Fibroblast of pulmonary artery (primary cell): ENCODE results near the gene CDK2AP2.
A peak's percentile ranks its signal among the peaks of the same experiment; 100 is the strongest.

Experiments used
- DNase-seq: peaks from one replicate; pipeline ENCODE4 v3.0.0-alpha.2; 2010; ENCODE audit warnings: low read depth
- H3K4me3 ChIP-seq: replicated peaks from 2 replicates; pipeline ENCODE4 v1.5.1; 2011; ENCODE audit warnings: low read depth, mild to moderate bottlenecking, control low read depth, low read length, moderate library complexity
- TF ChIP-seq, protein P1 (sequence below): IDR thresholded peaks from 2 replicates; pipeline ENCODE4 v1.5.1; 2011; ENCODE audit warnings: mild to moderate bottlenecking, control low read depth, low read length, inconsistent platforms; ENCODE audit errors: missing control alignments

The CDK2AP2 gene

GRCh38 chr11:67470337-67471002 is 37.5 kb downstream of the CDK2AP2 start:
- H3K4me3 ChIP-seq: no peak overlapping the region
- TF ChIP-seq, protein P1, sequence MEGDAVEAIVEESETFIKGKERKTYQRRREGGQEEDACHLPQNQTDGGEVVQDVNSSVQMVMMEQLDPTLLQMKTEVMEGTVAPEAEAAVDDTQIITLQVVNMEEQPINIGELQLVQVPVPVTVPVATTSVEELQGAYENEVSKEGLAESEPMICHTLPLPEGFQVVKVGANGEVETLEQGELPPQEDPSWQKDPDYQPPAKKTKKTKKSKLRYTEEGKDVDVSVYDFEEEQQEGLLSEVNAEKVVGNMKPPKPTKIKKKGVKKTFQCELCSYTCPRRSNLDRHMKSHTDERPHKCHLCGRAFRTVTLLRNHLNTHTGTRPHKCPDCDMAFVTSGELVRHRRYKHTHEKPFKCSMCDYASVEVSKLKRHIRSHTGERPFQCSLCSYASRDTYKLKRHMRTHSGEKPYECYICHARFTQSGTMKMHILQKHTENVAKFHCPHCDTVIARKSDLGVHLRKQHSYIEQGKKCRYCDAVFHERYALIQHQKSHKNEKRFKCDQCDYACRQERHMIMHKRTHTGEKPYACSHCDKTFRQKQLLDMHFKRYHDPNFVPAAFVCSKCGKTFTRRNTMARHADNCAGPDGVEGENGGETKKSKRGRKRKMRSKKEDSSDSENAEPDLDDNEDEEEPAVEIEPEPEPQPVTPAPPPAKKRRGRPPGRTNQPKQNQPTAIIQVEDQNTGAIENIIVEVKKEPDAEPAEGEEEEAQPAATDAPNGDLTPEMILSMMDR: no peak
- no peak for DNase-seq

- peak overlapping the region; percentile 67 for H3K4me3 ChIP-seq
- TF ChIP-seq, protein P1: no peak
- DNase-seq: no peak
Observed at GRCh38 chr11:67469508-67469811, 38.5 kb downstream of the CDK2AP2 start.

DNA sequence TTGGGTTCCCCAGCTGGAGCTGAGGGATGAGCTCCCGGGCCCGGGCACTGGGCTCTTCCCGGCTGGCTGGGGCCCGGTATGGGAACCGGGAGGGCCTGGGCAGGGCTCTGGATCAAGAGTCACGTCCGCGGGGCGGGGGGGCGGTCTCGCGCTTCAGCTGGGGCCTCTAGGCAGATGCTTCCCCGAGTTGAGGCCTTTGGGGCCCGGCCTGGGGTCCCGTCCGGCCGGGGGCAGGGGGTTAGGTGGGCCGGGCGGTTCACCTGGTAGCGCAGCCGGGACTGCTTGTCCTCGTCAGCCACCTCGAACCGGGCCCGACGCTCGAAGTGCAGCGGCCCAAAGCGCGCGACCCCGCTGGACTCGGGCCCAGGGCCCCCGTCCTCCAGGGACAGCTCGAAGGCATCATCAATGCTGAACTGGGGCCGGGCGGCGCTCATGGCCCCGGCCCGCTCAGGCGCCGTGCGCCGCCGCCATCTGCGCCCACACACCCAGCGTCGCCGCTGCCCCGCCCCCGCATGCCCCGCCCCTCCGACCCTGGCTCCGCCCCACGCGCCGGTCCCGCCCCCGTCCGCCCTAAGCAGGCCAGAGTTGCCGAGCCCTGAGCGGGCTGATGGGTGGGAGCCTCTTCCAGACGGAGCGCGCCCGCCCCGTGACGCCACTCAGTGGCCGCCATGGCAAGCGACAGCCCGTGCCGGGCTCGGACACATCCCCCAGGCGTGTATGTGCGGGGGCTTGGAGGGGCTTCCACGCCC is 39.0 kb downstream of the CDK2AP2 start, which contains the start of gene TMEM134:
Gene TMEM134 (minus strand): TSS at position 493 of the 749 bp plus-strand sequence. CDS start 59 bp downstream, at position 434.
- TF ChIP-seq, protein P1: peak; percentile 24
- peak; percentile 93 for DNase-seq
- peak within 1 kb of the TSS; percentile 74 for H3K4me3 ChIP-seq

DNA sequence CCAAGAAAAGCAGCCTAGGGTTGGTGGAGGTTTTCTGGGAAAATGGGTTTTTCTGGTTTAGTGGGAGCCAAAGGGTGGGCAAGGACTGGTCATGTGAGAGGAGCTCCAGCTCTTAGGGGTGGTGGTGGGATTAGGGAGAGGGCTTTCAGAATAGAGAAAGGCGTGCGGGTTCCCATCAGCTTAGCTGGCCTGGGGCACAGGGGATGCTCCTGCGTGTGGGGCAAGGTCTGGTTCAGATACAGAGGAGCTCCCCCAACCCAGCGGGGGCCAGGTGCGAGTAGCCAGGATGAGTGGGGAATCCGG is 39.6 kb downstream of the CDK2AP2 start:
- DNase-seq: no peak
- H3K4me3 ChIP-seq: peak overlapping the region; percentile 74
- TF ChIP-seq, protein P1: no peak

GRCh38 chr11:67468056-67468455 is 39.9 kb downstream of the CDK2AP2 start:
- peak overlapping the region; percentile 74 for H3K4me3 ChIP-seq
- TF ChIP-seq, protein P1: no peak
- no peak for DNase-seq

- H3K4me3 ChIP-seq: no peak overlapping the region
- TF ChIP-seq, protein P1: no peak
- DNase-seq: no peak
Observed at GRCh38 chr11:67466962-67467771, 40.8 kb downstream of the CDK2AP2 start.
